Activated CD8-positive, alpha-beta T cell treated with anti-CD3 and anti-CD28 coated beads, Interleukin-2, amount 10 ng/mL, durations not matched to agents 7 days and 5 days (primary cell): ENCODE measurements around the gene ZNF664. TPM values are rescaled to one million over a fixed set of nuclear protein-coding genes. Genes with fewer than 3 reads are reported as not detected.
"Not testable (repeated sequence)": the region's sequence is repeated elsewhere in the genome, so short reads cannot be mapped to it uniquely, and the experiment has no call there.

Source experiments
- ATAC-seq: fragments of 150-1000 bp; cut with Tn5 transposase; one replicate; pipeline ENCODE4 v1.10.0; 2021; ENCODE audit warnings: moderate library complexity
- CTCF ChIA-PET: fragments of 350-600 bp; sonication (Branson Sonifier 250); formaldehyde crosslinking; loops from one replicate; lab custom pipeline; 2021; ENCODE audit warnings: antibody characterized with exemption; lab: Charles Lee
- POLR2A ChIA-PET: fragments of 350-600 bp; sonication (Branson Sonifier 250); formaldehyde crosslinking; loops from one replicate; lab custom pipeline; 2021; ENCODE audit warnings: antibody characterized with exemption; lab: Charles Lee
- DNase-seq: peaks from one replicate; pipeline ENCODE4 v3.0.0-alpha.2; 2020
- H3K27ac Mint-ChIP-seq: one replicate; pipeline ENCODE4 v1.8.0; 2021; ENCODE audit warnings: mild to moderate bottlenecking, mixed read lengths
- H3K27me3 Mint-ChIP-seq: one replicate; pipeline ENCODE4 v1.8.0; 2021; ENCODE audit warnings: low read depth, mixed read lengths
- H3K36me3 Mint-ChIP-seq: one replicate; pipeline ENCODE4 v1.8.0; 2021; ENCODE audit warnings: low read depth, mixed read lengths
- H3K4me1 Mint-ChIP-seq: one replicate; pipeline ENCODE4 v1.8.0; 2021; ENCODE audit warnings: low read depth, mixed read lengths
- H3K4me3 Mint-ChIP-seq: one replicate; pipeline ENCODE4 v1.8.0; 2021; ENCODE audit warnings: mild to moderate bottlenecking, mixed read lengths
- H3K9me3 Mint-ChIP-seq: one replicate; pipeline ENCODE4 v1.8.0; 2022; ENCODE audit warnings: mixed read lengths; ENCODE audit not compliant: insufficient read depth
- total RNA-seq, 2 experiments: library from RNA; stranded (reverse); gene quantifications; one replicate each; pipeline ENCODE4 v1.2.3, GENCODE V29; 2021

Gene ZNF664
- total RNA-seq, 2 experiments from 2014 or later = 39.8 to 41.4 TPM

GRCh38 chr12:123942911-123943648 is 29.9 kb upstream of the ZNF664 start:
- POLR2A ChIA-PET = interaction anchor here (1.1 kb wide), 1 partner anchor 9 kb away, joined by 3 read pairs; no protein-coding TSS in a partner anchor
- Mint-ChIP-seq H3K36me3 (peaks cover 12% of the 10 kb centered on the region), H3K27me3 (no peaks in the 10 kb centered on the region), H3K4me1 (peaks cover 12% of the 10 kb centered on the region), H3K27ac (no peak overlapping the region), H3K9me3 (no peaks in the 10 kb centered on the region), H3K4me3 (no peak overlapping the region)
- CTCF ChIA-PET = interaction anchor here (1.3 kb wide), 1 partner anchor 10 kb away, joined by 3 read pairs; no protein-coding TSS in a partner anchor
- DNase-seq = no peak
- ATAC-seq = no peak

DNA sequence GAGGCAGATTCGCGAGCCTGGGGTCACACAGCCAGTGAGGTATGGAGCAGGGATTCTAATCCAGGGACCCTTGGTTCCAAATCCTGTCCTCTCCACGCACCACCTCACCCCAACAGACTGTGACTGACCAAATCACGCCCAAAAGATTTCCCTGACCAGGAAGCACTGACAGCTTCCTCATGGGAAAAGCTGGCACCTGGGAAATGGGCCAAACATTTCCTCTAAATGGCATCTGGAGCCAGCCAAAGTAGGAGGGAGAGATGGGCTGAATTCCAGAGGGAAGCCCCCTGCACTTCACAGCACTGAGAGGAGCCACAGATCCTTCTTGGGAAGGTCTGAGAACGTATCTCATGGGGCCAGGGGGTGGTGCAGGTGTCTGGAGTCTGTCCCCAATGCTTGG is 29.2 kb upstream of the ZNF664 start:
- DNase-seq = no peak
- Mint-ChIP-seq H3K9me3 (no peaks in the 10 kb centered on the region), H3K27me3 (no peaks in the 10 kb centered on the region), H3K4me3 (no peak overlapping the region), H3K36me3 (peaks cover 12% of the 10 kb centered on the region), H3K27ac (no peak overlapping the region), H3K4me1 (peaks cover 5% of the 10 kb centered on the region)
- ChIA-PET CTCF (no interaction called here), POLR2A (no interaction called here)
- no peak for ATAC-seq

DNA sequence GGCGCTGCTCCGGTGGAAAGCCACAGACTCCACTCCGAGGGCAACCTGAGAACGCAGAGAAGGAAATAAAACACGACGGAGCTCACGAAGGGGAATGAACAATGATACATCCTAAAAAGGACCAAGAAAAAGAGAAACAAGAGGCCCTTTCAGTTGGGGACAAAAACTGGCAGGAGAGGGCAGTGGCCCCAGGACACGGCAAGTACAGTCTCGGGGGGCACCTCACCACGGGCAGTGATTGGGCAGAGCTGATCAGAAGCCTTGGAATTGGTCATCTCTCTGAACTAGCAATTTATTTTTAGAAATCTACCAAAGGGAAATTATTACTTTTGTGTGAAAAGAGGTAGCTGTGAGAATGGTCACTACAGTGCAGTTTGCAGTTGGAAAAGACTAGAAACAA is 28.3 kb upstream of the ZNF664 start:
- H3K36me3 Mint-ChIP-seq = peaks cover 12% of the 10 kb centered on the region
- no peak for DNase-seq
- CTCF ChIA-PET = no interaction called here

GRCh38 chr12:123945287-123946151 is 27.5 kb upstream of the ZNF664 start:
- Mint-ChIP-seq H3K36me3 (peaks cover 12% of the 10 kb centered on the region), H3K27ac (no peak overlapping the region), H3K9me3 (no peaks in the 10 kb centered on the region), H3K4me3 (no peak overlapping the region), H3K27me3 (no peaks in the 10 kb centered on the region), H3K4me1 (no peaks in the 10 kb centered on the region)
- no peak for DNase-seq
- no peak for ATAC-seq
- ChIA-PET CTCF (no interaction called here), POLR2A (no interaction called here)

More for the DNA sequence above, 28.3 kb upstream of the ZNF664 start:
- POLR2A ChIA-PET = no interaction called here
- no peak for ATAC-seq
- H3K9me3 Mint-ChIP-seq = no peaks in the 10 kb centered on the region
- no peaks in the 10 kb centered on the region for H3K4me1 Mint-ChIP-seq
- H3K4me3 Mint-ChIP-seq = no peak overlapping the region
- H3K27ac Mint-ChIP-seq = no peak overlapping the region
- H3K27me3 Mint-ChIP-seq = no peaks in the 10 kb centered on the region

- no peak overlapping the region for H3K4me3 Mint-ChIP-seq
- POLR2A ChIA-PET = no interaction called here
- no peaks in the 10 kb centered on the region for H3K9me3 Mint-ChIP-seq
- no peaks in the 10 kb centered on the region for H3K4me1 Mint-ChIP-seq
- DNase-seq (no peak), ATAC-seq (no peak)
- H3K36me3 Mint-ChIP-seq = peaks cover 12% of the 10 kb centered on the region
- no peaks in the 10 kb centered on the region for H3K27me3 Mint-ChIP-seq
- CTCF ChIA-PET = no interaction called here
- H3K27ac Mint-ChIP-seq = no peak overlapping the region
Measured at GRCh38 chr12:123946152-123946515, 26.9 kb upstream of the ZNF664 start.

DNA sequence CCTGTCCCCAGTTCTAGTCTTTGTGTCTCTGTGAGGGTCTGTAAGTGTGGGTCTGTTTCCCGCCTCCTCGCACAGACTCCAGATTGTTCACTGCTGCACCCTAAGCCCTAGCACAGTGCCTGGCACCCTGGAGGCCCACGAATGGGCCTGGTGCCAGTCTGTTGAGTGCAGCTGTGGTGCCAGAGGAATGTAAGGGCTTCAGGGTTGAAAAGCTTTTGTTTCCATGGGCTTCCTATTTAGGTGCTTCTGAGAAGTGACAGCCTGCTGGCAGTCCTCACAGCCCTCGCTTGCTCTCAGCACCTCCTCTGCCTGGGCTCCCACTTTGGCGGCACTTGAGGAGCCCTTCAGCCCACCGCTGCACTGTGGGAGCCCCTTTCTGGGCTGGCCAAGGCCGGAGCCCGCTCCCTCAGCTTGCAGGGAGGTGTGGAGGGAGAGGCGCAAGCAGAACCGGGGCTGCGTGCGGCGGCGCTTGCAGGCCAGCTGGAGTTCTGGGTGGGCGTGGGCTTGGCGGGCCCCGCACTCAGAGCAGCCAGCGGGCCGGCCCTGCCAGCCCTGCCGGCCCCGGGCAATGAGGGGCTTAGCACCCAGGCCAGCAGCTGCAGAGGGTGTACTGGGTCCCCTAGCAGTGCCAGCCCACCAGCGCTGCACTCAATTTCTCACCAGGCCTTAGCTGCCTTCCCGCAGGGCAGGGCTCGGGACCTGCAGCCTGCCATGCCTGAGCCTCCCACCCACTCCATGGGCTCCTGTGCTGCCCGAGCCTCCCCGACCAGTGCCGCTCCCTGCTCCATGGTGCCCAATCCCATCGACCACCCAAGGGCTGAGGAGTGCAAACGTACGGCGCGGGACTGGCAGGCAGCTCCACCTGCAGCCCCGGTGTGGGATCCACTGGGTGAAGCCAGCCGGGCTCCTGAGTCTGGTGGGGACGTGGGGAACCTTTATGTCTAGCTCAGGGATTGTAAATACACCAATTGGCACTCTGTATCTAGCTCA is 26.2 kb upstream of the ZNF664 start:
- ATAC-seq, H3K27ac Mint-ChIP-seq, CTCF ChIA-PET, DNase-seq, H3K36me3 Mint-ChIP-seq, H3K4me1 Mint-ChIP-seq, H3K27me3 Mint-ChIP-seq, POLR2A ChIA-PET, H3K4me3 Mint-ChIP-seq, H3K9me3 Mint-ChIP-seq: not testable (repeated sequence)

DNA sequence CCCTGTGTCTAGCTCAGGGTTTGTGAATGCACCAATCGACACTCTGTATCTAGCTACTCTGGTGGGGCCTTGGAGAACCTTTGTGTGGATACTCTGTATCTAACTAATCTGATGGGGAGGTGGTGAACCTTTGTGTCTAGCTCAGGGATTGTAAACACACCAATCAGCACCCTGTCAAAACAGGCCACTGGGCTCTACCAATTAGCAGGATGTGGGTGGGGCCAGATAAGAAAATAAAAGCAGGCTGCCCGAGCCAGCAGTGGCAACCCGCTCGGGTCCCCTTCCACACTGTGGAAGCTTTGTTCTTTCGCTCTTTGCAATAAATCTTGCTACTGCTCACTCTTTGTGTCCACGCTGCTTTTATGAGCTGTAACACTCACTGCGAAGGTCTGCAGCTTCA is 25.5 kb upstream of the ZNF664 start:
- H3K4me3 Mint-ChIP-seq, POLR2A ChIA-PET, H3K4me1 Mint-ChIP-seq, H3K27me3 Mint-ChIP-seq, ATAC-seq, DNase-seq, H3K9me3 Mint-ChIP-seq, H3K27ac Mint-ChIP-seq, CTCF ChIA-PET, H3K36me3 Mint-ChIP-seq: not testable (repeated sequence)

GRCh38 chr12:123948401-123948795 is 24.6 kb upstream of the ZNF664 start:
- H3K4me3 Mint-ChIP-seq = no peak overlapping the region
- no peaks in the 10 kb centered on the region for H3K9me3 Mint-ChIP-seq
- no peak overlapping the region for H3K27ac Mint-ChIP-seq
- no peaks in the 10 kb centered on the region for H3K36me3 Mint-ChIP-seq
- no peak for DNase-seq
- no peaks in the 10 kb centered on the region for H3K4me1 Mint-ChIP-seq
- ATAC-seq = no peak
- H3K27me3 Mint-ChIP-seq = no peaks in the 10 kb centered on the region
- ChIA-PET CTCF (no interaction called here), POLR2A (no interaction called here)

- Mint-ChIP-seq H3K36me3 (no peaks in the 10 kb centered on the region), H3K27ac (no peak overlapping the region), H3K4me3 (no peak overlapping the region), H3K4me1 (no peaks in the 10 kb centered on the region), H3K9me3 (no peaks in the 10 kb centered on the region), H3K27me3 (no peaks in the 10 kb centered on the region)
- DNase-seq = no peak
- ATAC-seq = no peak
- POLR2A ChIA-PET = no interaction called here
- CTCF ChIA-PET = no interaction called here
Measured at GRCh38 chr12:123948796-123949769, 23.9 kb upstream of the ZNF664 start.

DNA sequence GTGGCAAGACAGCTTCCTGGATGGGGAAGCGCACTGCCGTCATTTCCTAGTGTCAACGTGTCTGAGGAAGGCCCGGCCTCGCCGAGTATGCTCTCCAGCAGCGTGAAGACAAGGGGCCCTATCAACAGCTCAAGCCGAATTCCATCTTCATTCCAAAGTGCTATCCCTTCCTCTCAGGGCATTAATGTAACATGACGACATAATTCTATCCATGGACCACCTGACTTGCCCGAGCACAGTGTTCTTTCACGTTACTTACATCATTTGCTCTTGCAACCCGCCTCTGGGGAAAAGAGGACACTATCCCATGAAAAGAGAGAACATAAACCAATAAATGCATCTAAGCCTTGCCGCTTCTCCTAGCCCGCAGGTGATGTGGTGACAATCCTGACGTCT is 23.2 kb upstream of the ZNF664 start:
- ChIA-PET CTCF (no interaction called here), POLR2A (no interaction called here)
- H3K36me3 Mint-ChIP-seq = no peaks in the 10 kb centered on the region
- H3K4me3 Mint-ChIP-seq = no peak overlapping the region
- DNase-seq (no peak), ATAC-seq (no peak)
- H3K27me3 Mint-ChIP-seq = no peaks in the 10 kb centered on the region
- H3K9me3 Mint-ChIP-seq = no peaks in the 10 kb centered on the region
- no peaks in the 10 kb centered on the region for H3K4me1 Mint-ChIP-seq
- H3K27ac Mint-ChIP-seq = no peak overlapping the region
